HEK293 (cell line): Measurements from ENCODE around the gene CHN2.

Experiments
- BCL11A ChIP-seq: fragments of 450-650 bp; formaldehyde crosslinking; IDR thresholded peaks from 2 replicates; pipeline ENCODE4 v1.5.1; 2016; ENCODE audit warnings: low read depth, missing biosample characterization, missing genetic modification characterization
- HOXC10 ChIP-seq: sonication (generic); formaldehyde crosslinking; IDR thresholded peaks from 2 replicates; pipeline ENCODE4 v1.8.1; 2023; ENCODE audit warnings: mild to moderate bottlenecking, missing genetic modification reagents
- KLF7 ChIP-seq: fragments of 450-650 bp; formaldehyde crosslinking; IDR thresholded peaks from 2 replicates; pipeline ENCODE4 v1.5.1; 2016; ENCODE audit warnings: missing biosample characterization, missing genetic modification characterization, borderline replicate concordance
- KLF9 ChIP-seq: fragments of 450-650 bp; formaldehyde crosslinking; IDR thresholded peaks from 2 replicates; pipeline ENCODE4 v1.5.1; 2016; ENCODE audit warnings: missing biosample characterization, missing genetic modification characterization, low read depth
- SCRT1 ChIP-seq: fragments of 450-650 bp; formaldehyde crosslinking; IDR thresholded peaks from 2 replicates; pipeline ENCODE4 v1.5.1; 2016; ENCODE audit warnings: missing biosample characterization, missing genetic modification characterization, borderline replicate concordance
- TSHZ1 ChIP-seq: fragments of 450-650 bp; formaldehyde crosslinking; IDR thresholded peaks from 2 replicates; pipeline ENCODE4 v1.5.1; 2016; ENCODE audit warnings: missing biosample characterization, missing genetic modification characterization, borderline replicate concordance
- ZBTB11 ChIP-seq: fragments of 450-650 bp; formaldehyde crosslinking; conservative IDR thresholded peaks from 2 replicates; pipeline ENCODE4 v1.5.1; 2016; ENCODE audit warnings: low read depth, missing biosample characterization, missing genetic modification characterization
- ZBTB20 ChIP-seq: fragments of 450-650 bp; formaldehyde crosslinking; IDR thresholded peaks from 2 replicates; pipeline ENCODE4 v1.5.1; 2016; ENCODE audit warnings: missing biosample characterization, missing genetic modification characterization
- ZNF10 ChIP-seq: fragments of 450-650 bp; formaldehyde crosslinking; IDR thresholded peaks from 2 replicates; pipeline ENCODE4 v1.5.1; 2017; ENCODE audit warnings: missing biosample characterization, missing genetic modification characterization
- ZNF138 ChIP-seq: fragments of 450-650 bp; formaldehyde crosslinking; IDR thresholded peaks from 2 replicates; pipeline ENCODE4 v1.5.1; 2016; ENCODE audit warnings: missing biosample characterization, missing genetic modification characterization, borderline replicate concordance
- ZNF155 ChIP-seq: fragments of 450-650 bp; formaldehyde crosslinking; IDR thresholded peaks from 2 replicates; pipeline ENCODE4 v1.5.1; 2016; ENCODE audit warnings: missing biosample characterization, missing genetic modification characterization
- ZNF19 ChIP-seq: fragments of 450-650 bp; formaldehyde crosslinking; IDR thresholded peaks from 2 replicates; pipeline ENCODE4; 2016; ENCODE audit warnings: missing biosample characterization, missing genetic modification characterization, low read depth
- ZNF24 ChIP-seq: fragments of 450-650 bp; formaldehyde crosslinking; IDR thresholded peaks from 2 replicates; pipeline ENCODE4 v1.5.1; 2016; ENCODE audit warnings: missing biosample characterization, missing genetic modification characterization
- ZNF324 ChIP-seq: fragments of 450-650 bp; formaldehyde crosslinking; IDR thresholded peaks from 2 replicates; pipeline ENCODE4 v1.5.1; 2016; ENCODE audit warnings: missing biosample characterization, missing genetic modification characterization
- ZNF350 ChIP-seq: fragments of 450-650 bp; formaldehyde crosslinking; IDR thresholded peaks from 2 replicates; pipeline ENCODE4 v1.5.0; 2017; ENCODE audit warnings: missing biosample characterization, mild to moderate bottlenecking, missing genetic modification characterization
- ZNF391 ChIP-seq: fragments of 450-650 bp; formaldehyde crosslinking; IDR thresholded peaks from 2 replicates; pipeline ENCODE4 v1.5.1; 2016; ENCODE audit warnings: low read depth, missing biosample characterization, missing genetic modification characterization, borderline replicate concordance
- ZNF473 ChIP-seq: fragments of 450-650 bp; formaldehyde crosslinking; IDR thresholded peaks from 2 replicates; pipeline ENCODE4 v1.5.1; 2017; ENCODE audit warnings: missing biosample characterization, missing genetic modification characterization
- ZNF48 ChIP-seq: fragments of 450-650 bp; formaldehyde crosslinking; IDR thresholded peaks from 2 replicates; pipeline ENCODE4 v1.5.1; 2016; ENCODE audit warnings: missing biosample characterization, missing genetic modification characterization
- ZNF555 ChIP-seq: fragments of 450-650 bp; formaldehyde crosslinking; conservative IDR thresholded peaks from 2 replicates; pipeline ENCODE4 v1.5.1; 2017; ENCODE audit warnings: missing biosample characterization, mild to moderate bottlenecking, missing genetic modification characterization, inconsistent platforms
- ZNF629 ChIP-seq: fragments of 450-650 bp; formaldehyde crosslinking; IDR thresholded peaks from 2 replicates; pipeline ENCODE4 v1.5.1; 2017; ENCODE audit warnings: missing biosample characterization, missing genetic modification characterization
- ZNF747 ChIP-seq: fragments of 450-650 bp; formaldehyde crosslinking; IDR thresholded peaks from 2 replicates; pipeline ENCODE4 v1.5.1; 2016; ENCODE audit warnings: missing biosample characterization, missing genetic modification characterization
- ZNF792 ChIP-seq: fragments of 450-650 bp; formaldehyde crosslinking; IDR thresholded peaks from 2 replicates; pipeline ENCODE4 v1.5.1; 2016; ENCODE audit warnings: missing biosample characterization, missing genetic modification characterization
- ZXDB ChIP-seq: fragments of 450-650 bp; formaldehyde crosslinking; IDR thresholded peaks from 2 replicates; pipeline ENCODE4 v1.5.1; 2016; ENCODE audit warnings: missing biosample characterization, missing genetic modification characterization
- TF ChIP-seq, protein P1 (sequence below): fragments of 450-650 bp; formaldehyde crosslinking; IDR thresholded peaks from 2 replicates; pipeline ENCODE4 v1.5.0; 2017; ENCODE audit warnings: missing biosample characterization, missing genetic modification characterization, borderline replicate concordance
- TF ChIP-seq, protein P2 (sequence below): fragments of 450-650 bp; formaldehyde crosslinking; IDR thresholded peaks from 2 replicates; pipeline ENCODE4 v1.5.1; 2016; ENCODE audit warnings: missing biosample characterization, missing genetic modification characterization
- TF ChIP-seq, protein P3 (sequence below): fragments of 450-650 bp; formaldehyde crosslinking; IDR thresholded peaks from 2 replicates; pipeline ENCODE4 v1.5.1; 2016; ENCODE audit warnings: missing biosample characterization, missing genetic modification characterization
- TF ChIP-seq, protein P4 (sequence below): fragments of 450-650 bp; formaldehyde crosslinking; optimal IDR thresholded peaks from 2 replicates; pipeline ENCODE3; 2016; ENCODE audit warnings: missing biosample characterization, mild to moderate bottlenecking, missing genetic modification characterization

CHN2 gene

DNA sequence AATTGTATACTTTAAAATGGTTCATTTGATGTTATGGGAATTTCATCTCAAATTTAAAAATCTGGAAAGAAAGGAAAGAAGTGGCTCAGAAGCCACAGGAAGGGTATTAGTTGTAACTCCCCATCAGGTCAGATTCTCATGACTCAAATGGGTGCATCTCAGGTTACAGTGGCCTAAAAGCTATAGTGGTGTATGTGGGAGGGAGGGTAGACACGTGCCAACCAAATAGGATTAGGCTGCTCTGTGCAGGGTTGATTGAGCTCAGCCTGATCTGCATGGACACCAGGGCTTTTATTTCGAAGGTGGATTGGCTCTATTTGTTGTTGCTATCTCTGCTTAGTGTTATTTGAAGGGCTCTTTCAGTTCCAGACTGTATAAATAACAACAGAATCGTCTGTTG, 247.6 kb downstream of the CHN2 start (continued):
- TF ChIP-seq ZBTB11 (tag by site-specific recombination) (no peak), TSHZ1 (tag by site-specific recombination) (peak; percentile 33; the same call in 1 of the 2 replicates), ZXDB (tag by site-specific recombination) (peak; percentile 25; the same call in 1 of the 2 replicates), ZNF10 (tag by site-specific recombination) (no peak), ZNF19 (tag by site-specific recombination) (no peak), ZNF391 (tag by site-specific recombination) (no peak), ZNF48 (tag by site-specific recombination) (no peak), ZBTB20 (tag by site-specific recombination) (no peak), ZNF629 (tag by site-specific recombination) (0 out of 2 replicates have a peak, but pooled peaks have one; percentile 32), ZNF350 (no peak), HOXC10 (no peak), KLF7 (no peak), ZNF747 (tag by site-specific recombination) (no peak), ZNF155 (tag by site-specific recombination) (no peak), ZNF138 (tag by site-specific recombination) (no peak), ZNF24 (no peak), ZNF324 (no peak), ZNF555 (tag by site-specific recombination) (no peak), SCRT1 (tag by site-specific recombination) (no peak), BCL11A (peak; percentile 54; the same call in 1 of the 2 replicates), KLF9 (no peak), ZNF473 (tag by site-specific recombination) (no peak), ZNF792 (tag by site-specific recombination) (no peak)
- TF ChIP-seq, protein P1, sequence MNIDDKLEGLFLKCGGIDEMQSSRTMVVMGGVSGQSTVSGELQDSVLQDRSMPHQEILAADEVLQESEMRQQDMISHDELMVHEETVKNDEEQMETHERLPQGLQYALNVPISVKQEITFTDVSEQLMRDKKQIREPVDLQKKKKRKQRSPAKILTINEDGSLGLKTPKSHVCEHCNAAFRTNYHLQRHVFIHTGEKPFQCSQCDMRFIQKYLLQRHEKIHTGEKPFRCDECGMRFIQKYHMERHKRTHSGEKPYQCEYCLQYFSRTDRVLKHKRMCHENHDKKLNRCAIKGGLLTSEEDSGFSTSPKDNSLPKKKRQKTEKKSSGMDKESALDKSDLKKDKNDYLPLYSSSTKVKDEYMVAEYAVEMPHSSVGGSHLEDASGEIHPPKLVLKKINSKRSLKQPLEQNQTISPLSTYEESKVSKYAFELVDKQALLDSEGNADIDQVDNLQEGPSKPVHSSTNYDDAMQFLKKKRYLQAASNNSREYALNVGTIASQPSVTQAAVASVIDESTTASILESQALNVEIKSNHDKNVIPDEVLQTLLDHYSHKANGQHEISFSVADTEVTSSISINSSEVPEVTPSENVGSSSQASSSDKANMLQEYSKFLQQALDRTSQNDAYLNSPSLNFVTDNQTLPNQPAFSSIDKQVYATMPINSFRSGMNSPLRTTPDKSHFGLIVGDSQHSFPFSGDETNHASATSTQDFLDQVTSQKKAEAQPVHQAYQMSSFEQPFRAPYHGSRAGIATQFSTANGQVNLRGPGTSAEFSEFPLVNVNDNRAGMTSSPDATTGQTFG (tag by site-specific recombination): no peak
- TF ChIP-seq, protein P2, sequence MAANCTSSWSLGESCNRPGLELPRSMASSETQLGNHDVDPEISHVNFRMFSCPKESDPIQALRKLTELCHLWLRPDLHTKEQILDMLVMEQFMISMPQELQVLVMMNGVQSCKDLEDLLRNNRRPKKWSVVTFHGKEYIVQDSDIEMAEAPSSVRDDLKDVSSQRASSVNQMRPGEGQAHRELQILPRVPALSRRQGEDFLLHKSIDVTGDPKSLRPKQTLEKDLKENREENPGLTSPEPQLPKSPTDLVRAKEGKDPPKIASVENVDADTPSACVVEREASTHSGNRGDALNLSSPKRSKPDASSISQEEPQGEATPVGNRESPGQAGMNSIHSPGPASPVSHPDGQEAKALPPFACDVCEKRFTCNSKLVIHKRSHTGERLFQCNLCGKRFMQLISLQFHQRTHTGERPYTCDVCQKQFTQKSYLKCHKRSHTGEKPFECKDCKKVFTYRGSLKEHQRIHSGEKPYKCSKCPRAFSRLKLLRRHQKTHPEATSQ: no peak
- TF ChIP-seq, protein P3, sequence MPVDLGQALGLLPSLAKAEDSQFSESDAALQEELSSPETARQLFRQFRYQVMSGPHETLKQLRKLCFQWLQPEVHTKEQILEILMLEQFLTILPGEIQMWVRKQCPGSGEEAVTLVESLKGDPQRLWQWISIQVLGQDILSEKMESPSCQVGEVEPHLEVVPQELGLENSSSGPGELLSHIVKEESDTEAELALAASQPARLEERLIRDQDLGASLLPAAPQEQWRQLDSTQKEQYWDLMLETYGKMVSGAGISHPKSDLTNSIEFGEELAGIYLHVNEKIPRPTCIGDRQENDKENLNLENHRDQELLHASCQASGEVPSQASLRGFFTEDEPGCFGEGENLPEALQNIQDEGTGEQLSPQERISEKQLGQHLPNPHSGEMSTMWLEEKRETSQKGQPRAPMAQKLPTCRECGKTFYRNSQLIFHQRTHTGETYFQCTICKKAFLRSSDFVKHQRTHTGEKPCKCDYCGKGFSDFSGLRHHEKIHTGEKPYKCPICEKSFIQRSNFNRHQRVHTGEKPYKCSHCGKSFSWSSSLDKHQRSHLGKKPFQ (tag by site-specific recombination): no peak
- TF ChIP-seq, protein P4, sequence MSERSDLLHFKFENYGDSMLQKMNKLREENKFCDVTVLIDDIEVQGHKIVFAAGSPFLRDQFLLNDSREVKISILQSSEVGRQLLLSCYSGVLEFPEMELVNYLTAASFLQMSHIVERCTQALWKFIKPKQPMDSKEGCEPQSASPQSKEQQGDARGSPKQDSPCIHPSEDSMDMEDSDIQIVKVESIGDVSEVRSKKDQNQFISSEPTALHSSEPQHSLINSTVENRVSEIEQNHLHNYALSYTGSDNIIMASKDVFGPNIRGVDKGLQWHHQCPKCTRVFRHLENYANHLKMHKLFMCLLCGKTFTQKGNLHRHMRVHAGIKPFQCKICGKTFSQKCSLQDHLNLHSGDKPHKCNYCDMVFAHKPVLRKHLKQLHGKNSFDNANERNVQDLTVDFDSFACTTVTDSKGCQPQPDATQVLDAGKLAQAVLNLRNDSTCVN: no peak
